MM.1S (cell line): ENCODE data around the gene EMX2.

Source experiments
- DNase-seq: peaks from one replicate; pipeline ENCODE4 v3.0.0-alpha.2; 2015
- H2AFZ ChIP-seq: fragments of 300-600 bp; sonication (generic); 2 replicates; pipeline ENCODE4 v1.6.0; 2016; ENCODE audit warnings: antibody characterized with exemption, low read length
- H3F3A ChIP-seq: fragments of 300-600 bp; sonication (generic); 2 replicates; pipeline ENCODE4 v1.6.1; 2016; ENCODE audit warnings: mild to moderate bottlenecking, antibody characterized with exemption, low read length, moderate library complexity, mixed read lengths; ENCODE audit not compliant: insufficient read depth
- H3K27ac ChIP-seq: fragments of 300-600 bp; sonication (generic); 2 replicates; pipeline ENCODE4 v1.5.1; 2016; ENCODE audit warnings: mild to moderate bottlenecking, low read length
- H3K27me3 ChIP-seq: fragments of 300-600 bp; sonication (generic); replicated peaks from 2 replicates; pipeline ENCODE4 v1.6.0; 2016; ENCODE audit warnings: low read length; ENCODE audit not compliant: insufficient read depth
- H3K36me3 ChIP-seq: fragments of 300-600 bp; sonication (generic); replicated peaks from 2 replicates; pipeline ENCODE4 v1.6.1; 2016; ENCODE audit warnings: mild to moderate bottlenecking, low read length, mixed read lengths; ENCODE audit not compliant: insufficient read depth
- H3K4me1 ChIP-seq: fragments of 300-600 bp; sonication (generic); 2 replicates; pipeline ENCODE4 v1.6.1; 2016; ENCODE audit warnings: low read length, mixed read lengths
- H3K4me2 ChIP-seq: fragments of 300-600 bp; sonication (generic); 2 replicates; pipeline ENCODE4 v1.6.0; 2016; ENCODE audit warnings: low read depth, low read length
- H3K4me3 ChIP-seq: fragments of 300-600 bp; sonication (generic); 2 replicates; pipeline ENCODE4 v1.5.1; 2016; ENCODE audit warnings: low read length, mixed read lengths
- H3K79me2 ChIP-seq: fragments of 300-600 bp; sonication (generic); 2 replicates; pipeline ENCODE4 v1.6.1; 2016; ENCODE audit warnings: mixed run types, low read length, mixed read lengths
- H3K9ac ChIP-seq: fragments of 300-600 bp; sonication (generic); 2 replicates; pipeline ENCODE4 v1.6.1; 2016; ENCODE audit warnings: low read length, mixed read lengths
- H3K9me2 ChIP-seq: fragments of 300-600 bp; sonication (generic); replicated peaks from 2 replicates; pipeline ENCODE4 v1.6.1; 2016; ENCODE audit warnings: mild to moderate bottlenecking, low read length, mixed read lengths; ENCODE audit not compliant: insufficient read depth
- H3K9me3 ChIP-seq: fragments of 300-600 bp; sonication (generic); replicated peaks from 2 replicates; pipeline ENCODE4 v1.6.1; 2016; ENCODE audit warnings: mild to moderate bottlenecking, low read length, mixed read lengths; ENCODE audit not compliant: insufficient read depth
- H4K20me1 ChIP-seq: fragments of 300-600 bp; sonication (generic); 2 replicates; pipeline ENCODE4 v1.6.1; 2016; ENCODE audit warnings: mild to moderate bottlenecking, low read length, moderate library complexity, mixed read lengths; ENCODE audit not compliant: insufficient read depth
- CTCF ChIP-seq: fragments of 300-600 bp; sonication (generic); IDR thresholded peaks from 2 replicates; pipeline ENCODE4 v1.5.1; 2016; ENCODE audit warnings: antibody characterized with exemption, low read length, mixed read lengths
- EZH2 ChIP-seq: fragments of 300-600 bp; sonication (generic); optimal IDR thresholded peaks from 2 replicates; pipeline ENCODE3; 2017; ENCODE audit warnings: low read depth, mild to moderate bottlenecking, antibody characterized with exemption, low read length, mixed read lengths
- EZH2phosphoT487 ChIP-seq: fragments of 300-600 bp; sonication (generic); IDR thresholded peaks from 2 replicates; pipeline ENCODE4 v1.6.1; 2018; ENCODE audit warnings: antibody characterized with exemption, low read length

EMX2 gene

DNA sequence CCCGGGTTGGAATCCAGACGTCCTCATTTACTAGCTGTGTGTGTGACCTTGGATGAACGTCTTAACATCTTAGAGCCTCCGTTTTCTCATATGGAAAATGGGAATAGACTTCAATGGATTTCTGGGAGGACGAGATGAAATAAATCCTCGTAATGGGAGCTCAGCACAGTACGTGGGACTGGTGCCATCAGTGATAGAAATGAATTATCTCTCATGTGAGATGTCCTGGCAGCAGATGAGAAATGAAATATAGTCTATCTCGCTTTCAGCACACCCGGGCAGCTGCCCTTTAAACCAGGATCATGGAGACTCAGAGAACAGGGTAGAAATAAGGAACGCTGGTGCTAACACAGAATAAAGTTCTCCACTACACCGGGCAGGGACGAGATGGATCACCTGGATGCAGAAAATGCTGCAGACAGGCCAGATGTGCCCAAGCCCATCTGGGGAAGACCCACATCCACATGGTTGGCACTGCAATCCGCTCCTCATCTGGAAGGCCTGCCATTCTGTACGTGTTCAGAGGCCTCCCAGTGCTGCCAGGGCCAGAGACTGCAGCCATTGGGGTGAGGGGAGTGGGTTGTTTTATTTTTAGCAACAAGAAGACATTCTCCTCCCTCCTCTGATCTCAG lies 11.1 kb upstream of the EMX2 start:
- H4K20me1 ChIP-seq = no peaks in the 10 kb centered on the region
- H3K27ac ChIP-seq = no peak overlapping the region
- no peak overlapping the region for H3K4me3 ChIP-seq

DNA sequence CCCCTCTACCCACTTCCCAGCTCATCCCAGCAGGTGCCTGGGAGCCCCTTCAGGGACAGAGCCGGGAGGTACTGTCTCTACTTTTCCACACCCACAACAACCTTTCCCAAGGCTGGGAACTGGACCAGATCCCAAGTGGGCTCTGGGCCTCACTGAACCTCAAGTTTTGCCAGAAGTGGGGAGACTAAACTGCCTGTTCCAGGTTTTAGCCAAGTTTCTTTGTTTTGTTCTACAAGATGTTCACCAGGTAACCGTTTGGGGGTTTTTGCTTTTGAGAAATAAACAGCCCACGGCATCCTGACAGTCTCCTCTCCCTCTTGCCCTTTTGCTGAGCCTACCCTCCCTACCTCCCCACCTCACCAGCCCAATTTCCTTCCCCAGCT lies 10.6 kb upstream of the EMX2 start:
- Histone ChIP-seq H3K4me2 (no peak overlapping the region), H3F3A (no peaks in the 10 kb centered on the region), H3K27ac (no peak overlapping the region), H3K9ac (no peak overlapping the region), H4K20me1 (no peaks in the 10 kb centered on the region), H3K4me1 (no peaks in the 10 kb centered on the region), H3K79me2 (no peaks in the 10 kb centered on the region), H3K27me3 (peaks cover 18% of the 10 kb centered on the region), H3K9me3 (no peaks in the 10 kb centered on the region), H3K4me3 (no peak overlapping the region), H2AFZ (no peak overlapping the region), H3K9me2 (no peaks in the 10 kb centered on the region), H3K36me3 (no peaks in the 10 kb centered on the region)
- DNase-seq = no peak
- TF ChIP-seq EZH2 (no peak), EZH2phosphoT487 (no peak), CTCF (no peak)

More for the DNA sequence above, 11.1 kb upstream of the EMX2 start:
- DNase-seq = no peak
- Histone ChIP-seq H3K36me3 (no peaks in the 10 kb centered on the region), H3K4me2 (no peak overlapping the region), H3K4me1 (no peaks in the 10 kb centered on the region), H3K9me2 (no peaks in the 10 kb centered on the region), H3K9me3 (no peaks in the 10 kb centered on the region), H2AFZ (no peak overlapping the region), H3K79me2 (no peaks in the 10 kb centered on the region), H3K9ac (no peak overlapping the region), H3F3A (no peaks in the 10 kb centered on the region), H3K27me3 (peaks cover 14% of the 10 kb centered on the region)
- no peak for TF ChIP-seq CTCF
- TF ChIP-seq EZH2phosphoT487 = no peak
- TF ChIP-seq EZH2 = no peak

DNA sequence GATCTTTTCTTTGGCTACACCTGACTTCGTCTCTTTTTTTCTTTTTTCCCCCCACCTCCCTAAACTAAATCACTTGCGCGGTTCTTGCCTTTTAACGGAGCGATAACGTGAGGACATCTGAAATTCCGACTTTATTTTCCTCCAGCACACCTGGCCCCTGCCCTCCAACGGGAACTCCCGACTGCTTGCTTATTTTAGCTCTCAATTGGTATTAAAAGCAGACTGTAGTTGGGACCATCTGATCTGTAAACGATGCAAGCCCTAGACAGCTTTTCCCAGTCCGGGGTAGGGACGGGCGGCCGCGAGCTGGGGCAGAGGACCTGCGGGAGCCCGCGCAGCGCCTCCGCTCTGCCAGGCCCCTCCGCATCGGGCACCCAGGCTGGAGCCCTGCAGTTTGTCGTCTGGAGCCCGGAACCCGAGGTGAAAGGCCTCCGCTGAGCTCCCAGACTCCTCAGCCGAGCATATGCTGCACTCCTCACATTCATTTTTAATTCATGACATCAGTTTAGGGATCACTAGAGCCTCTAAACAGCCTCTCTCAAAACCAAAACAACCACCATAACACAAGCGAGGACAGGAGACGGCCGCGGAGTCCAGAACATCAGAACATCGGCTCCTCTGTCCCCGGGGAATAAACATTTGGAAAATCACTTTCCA lies 10.0 kb upstream of the EMX2 start:
- no peak overlapping the region for H3K4me2 ChIP-seq
- no peaks in the 10 kb centered on the region for H3K4me1 ChIP-seq
- no peak overlapping the region for H3K9ac ChIP-seq
- DNase-seq = no peak
- no peak overlapping the region for H2AFZ ChIP-seq
- no peaks in the 10 kb centered on the region for H3K9me2 ChIP-seq
- no peaks in the 10 kb centered on the region for H3F3A ChIP-seq
- no peak overlapping the region for H3K27ac ChIP-seq
- H4K20me1 ChIP-seq = no peaks in the 10 kb centered on the region
- H3K79me2 ChIP-seq = no peaks in the 10 kb centered on the region
- peaks cover 22% of the 10 kb centered on the region for H3K27me3 ChIP-seq
- TF ChIP-seq EZH2phosphoT487 (no peak), CTCF (no peak), EZH2 (no peak)
- H3K9me3 ChIP-seq = no peaks in the 10 kb centered on the region
- no peaks in the 10 kb centered on the region for H3K36me3 ChIP-seq
- no peak overlapping the region for H3K4me3 ChIP-seq
